ENCODE data around the gene CALML4. TPM values are rescaled to one million over a fixed set of nuclear protein-coding genes. Genes with fewer than 3 reads are reported as not detected.
A peak's percentile ranks its signal among the peaks of the same experiment; 100 is the strongest.

Gene CALML4, protein sequence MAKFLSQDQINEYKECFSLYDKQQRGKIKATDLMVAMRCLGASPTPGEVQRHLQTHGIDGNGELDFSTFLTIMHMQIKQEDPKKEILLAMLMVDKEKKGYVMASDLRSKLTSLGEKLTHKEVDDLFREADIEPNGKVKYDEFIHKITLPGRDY
- total RNA-seq (2014; rRNA removed; shearing (Covaris generic)) (28.7 and 52.8 TPM in 2 replicates), total RNA-seq (2022) (32.5 and 32.7 TPM in 2 replicates), Bru-seq, nascent RNA (percentile 86 among the genes with signal in this experiment), BruChase-seq, experiment 1, labeled RNA remaining after a 6-hour chase (percentile 96 among the genes with signal in this experiment), BruChase-seq, experiment 2, labeled RNA remaining after a 2-hour chase (percentile 94 among the genes with signal in this experiment)
- long read RNA-seq, partial matches to known transcripts = 0 of 12 reads
- long read RNA-seq, other reads (novel, unspliced or antisense) = 7 of 12 reads

- no peak within 1 kb of the TSS for H3K27ac ChIP-seq (ENCODE audit: low read depth, low read length, poor library complexity, severe bottlenecking)
- POLR2A ChIA-PET = no interaction called here
- H3K4me2 ChIP-seq (ENCODE audit: low read length) = no peak within 1 kb of the TSS
- BruUV-seq (replicated peaks) = no TSS peak
- peaks cover 48% of the 10 kb centered on the region for H3K36me3 ChIP-seq (ENCODE audit: insufficient read depth, low read length)
- peaks cover 43% of the 10 kb centered on the region for H3K4me1 ChIP-seq (ENCODE audit: insufficient read depth, low read length, poor library complexity, severe bottlenecking)
- no peaks in the 10 kb centered on the region for H3K9me2 ChIP-seq (ENCODE audit: insufficient read depth, low read length)
- intact Hi-C loops (cut with micrococcal nuclease; ENCODE audit: unreplicated experiment) = no loop called here
- CTCF ChIA-PET (ENCODE audit: unreplicated experiment) = interaction anchor here (0.7 kb wide), 1 partner anchor 10 kb away, joined by 5 read pairs; no protein-coding TSS in a partner anchor
- no peaks in the 10 kb centered on the region for H3K9me3 ChIP-seq (ENCODE audit: low read length)
- no peak for TF ChIP-seq EZH2phosphoT487 (IDR thresholded peaks at IDR 0.05; ENCODE audit: borderline replicate concordance, low read depth, low read length)
- peaks cover 30% of the 10 kb centered on the region; the same call in 1 of the 2 replicates for H3K79me2 ChIP-seq (ENCODE audit: insufficient read depth, low read depth, low read length)
- no peak for DNase-seq (ENCODE audit: low spot score)
- no peak within 1 kb of the TSS for H2AFZ ChIP-seq (ENCODE audit: low read length)
- no peak within 1 kb of the TSS for H3K4me3 ChIP-seq (ENCODE audit: low read depth, low read length, poor library complexity, severe bottlenecking)
- H4K20me1 ChIP-seq (ENCODE audit: insufficient read depth, low read length) = no peaks in the 10 kb centered on the region
Observed at GRCh38 chr15:68204776-68205557, at the start of gene CALML4. Gene CALML4, minus strand, starts transcription at chr15:68205332. Its CDS starts 85 bp downstream, at chr15:68205247.

DNA sequence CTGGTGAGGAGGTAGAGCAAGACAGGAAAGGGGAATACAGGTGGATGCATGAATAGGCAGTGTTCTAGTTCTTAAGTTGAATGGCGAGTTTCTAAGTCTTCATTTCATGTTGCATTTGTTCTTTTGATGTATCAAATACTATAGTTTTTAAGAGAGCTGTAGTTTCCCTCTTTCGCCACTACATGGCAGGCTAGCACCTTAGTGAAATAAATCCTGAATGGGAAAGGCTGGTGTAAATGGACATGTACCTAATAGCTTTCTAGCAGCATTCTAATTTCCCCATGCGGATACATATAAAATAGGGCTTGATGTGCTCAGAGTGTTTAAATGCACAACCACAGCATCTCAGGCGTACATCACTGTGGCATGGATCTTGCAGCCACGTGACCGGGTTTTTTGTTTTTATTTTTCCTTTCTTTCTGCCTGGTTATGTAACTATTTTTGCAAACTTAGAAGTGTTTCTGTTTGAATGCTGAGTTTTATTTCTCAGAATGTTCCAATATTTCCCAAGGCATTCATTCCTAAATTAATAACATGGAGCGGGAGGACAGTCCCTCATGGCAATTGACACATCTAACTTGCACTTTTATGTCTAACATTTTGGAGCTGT, 47.9 kb upstream of the CALML4 start:
- 0 out of 2 replicates have a peak overlapping the region, but pooled peaks have one; percentile 15 for H3K4me2 ChIP-seq (ENCODE audit: low read length)
- BruUV-seq (replicated peaks) = no TSS peak
- intact Hi-C loops (cut with micrococcal nuclease; ENCODE audit: unreplicated experiment) = loop anchor here (1.0 to 5.0 kb wide), 3 partner anchors 53 to 286 kb away; no protein-coding TSS in a partner anchor
- H2AFZ ChIP-seq (ENCODE audit: low read length) = no peak overlapping the region
- peak; percentile 85 for DNase-seq (ENCODE audit: low spot score)
- TF ChIP-seq EZH2phosphoT487 (IDR thresholded peaks at IDR 0.05; ENCODE audit: borderline replicate concordance, low read depth, low read length) (no peak), CTCF (conservative IDR thresholded peaks at IDR 0.05; ENCODE audit: low read length) (peak; percentile 95)
- H3K9me2 ChIP-seq (ENCODE audit: insufficient read depth, low read length) = no peaks in the 10 kb centered on the region
- H3K79me2 ChIP-seq (ENCODE audit: insufficient read depth, low read depth, low read length) = no peaks in the 10 kb centered on the region
- no peak overlapping the region for H3K4me3 ChIP-seq (ENCODE audit: low read depth, low read length, poor library complexity, severe bottlenecking)
- no peak overlapping the region for H3K27ac ChIP-seq (ENCODE audit: low read depth, low read length, poor library complexity, severe bottlenecking)
- ChIA-PET POLR2A (interaction anchor here (0.6 to 0.7 kb wide), 2 partner anchors 131 to 267 kb away, joined by 3 read pairs; no protein-coding TSS in a partner anchor), CTCF (ENCODE audit: unreplicated experiment) (interaction anchor here (0.6 to 1.4 kb wide), 3 partner anchors 25 to 78 kb away, joined by 3 to 7 read pairs (median 4); partner anchors contain the start of gene FEM1B)
- H4K20me1 ChIP-seq (ENCODE audit: insufficient read depth, low read length) = no peaks in the 10 kb centered on the region
- peaks cover 15% of the 10 kb centered on the region for H3K4me1 ChIP-seq (ENCODE audit: insufficient read depth, low read length, poor library complexity, severe bottlenecking)
- no peaks in the 10 kb centered on the region for H3K36me3 ChIP-seq (ENCODE audit: insufficient read depth, low read length)
- H3K9me3 ChIP-seq (ENCODE audit: low read length) = no peaks in the 10 kb centered on the region

All from OCI-LY7 (cell line).